Measurements from ENCODE around the gene EDEM1. TPM values are rescaled to one million over a fixed set of nuclear protein-coding genes. Genes with fewer than 3 reads are reported as not detected.

Gene EDEM1
- total and polyA plus RNA-seq, 10 of the 15 experiments (the other 5 are each of a cell fraction or from before 2014, with no cell fraction given), result 18.9 to 138 (median 57.5) TPM

DNA sequence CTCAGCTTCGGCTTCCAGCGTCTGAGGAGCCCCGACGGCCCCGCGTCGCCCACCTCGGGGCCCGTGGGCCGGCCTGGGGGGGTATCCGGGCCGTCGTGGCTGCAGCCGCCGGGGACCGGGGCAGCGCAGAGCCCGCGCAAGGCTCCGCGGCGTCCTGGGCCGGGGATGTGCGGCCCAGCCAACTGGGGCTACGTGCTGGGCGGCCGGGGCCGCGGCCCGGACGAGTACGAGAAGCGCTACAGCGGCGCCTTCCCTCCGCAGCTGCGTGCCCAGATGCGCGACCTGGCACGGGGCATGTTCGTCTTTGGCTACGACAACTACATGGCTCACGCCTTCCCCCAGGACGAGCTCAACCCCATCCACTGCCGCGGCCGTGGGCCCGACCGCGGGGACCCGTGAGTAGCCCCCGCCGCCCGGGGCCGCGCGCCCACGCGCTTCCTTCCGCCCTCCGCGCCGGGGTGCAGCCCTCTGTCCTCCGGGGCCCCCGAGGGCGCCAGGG lies 462 bp downstream of the EDEM1 start (continued):
- peak; percentile 54; the same call in 1 of the 2 replicates for TF ChIP-seq GABPA (IDR thresholded peaks at IDR 0.05; ENCODE audit: low read depth)
- no peak for TF ChIP-seq KAT2A (conservative IDR thresholded peaks at IDR 0.05; ENCODE audit: control insufficient read depth, low read depth, low read length)
- TF ChIP-seq, protein P1, sequence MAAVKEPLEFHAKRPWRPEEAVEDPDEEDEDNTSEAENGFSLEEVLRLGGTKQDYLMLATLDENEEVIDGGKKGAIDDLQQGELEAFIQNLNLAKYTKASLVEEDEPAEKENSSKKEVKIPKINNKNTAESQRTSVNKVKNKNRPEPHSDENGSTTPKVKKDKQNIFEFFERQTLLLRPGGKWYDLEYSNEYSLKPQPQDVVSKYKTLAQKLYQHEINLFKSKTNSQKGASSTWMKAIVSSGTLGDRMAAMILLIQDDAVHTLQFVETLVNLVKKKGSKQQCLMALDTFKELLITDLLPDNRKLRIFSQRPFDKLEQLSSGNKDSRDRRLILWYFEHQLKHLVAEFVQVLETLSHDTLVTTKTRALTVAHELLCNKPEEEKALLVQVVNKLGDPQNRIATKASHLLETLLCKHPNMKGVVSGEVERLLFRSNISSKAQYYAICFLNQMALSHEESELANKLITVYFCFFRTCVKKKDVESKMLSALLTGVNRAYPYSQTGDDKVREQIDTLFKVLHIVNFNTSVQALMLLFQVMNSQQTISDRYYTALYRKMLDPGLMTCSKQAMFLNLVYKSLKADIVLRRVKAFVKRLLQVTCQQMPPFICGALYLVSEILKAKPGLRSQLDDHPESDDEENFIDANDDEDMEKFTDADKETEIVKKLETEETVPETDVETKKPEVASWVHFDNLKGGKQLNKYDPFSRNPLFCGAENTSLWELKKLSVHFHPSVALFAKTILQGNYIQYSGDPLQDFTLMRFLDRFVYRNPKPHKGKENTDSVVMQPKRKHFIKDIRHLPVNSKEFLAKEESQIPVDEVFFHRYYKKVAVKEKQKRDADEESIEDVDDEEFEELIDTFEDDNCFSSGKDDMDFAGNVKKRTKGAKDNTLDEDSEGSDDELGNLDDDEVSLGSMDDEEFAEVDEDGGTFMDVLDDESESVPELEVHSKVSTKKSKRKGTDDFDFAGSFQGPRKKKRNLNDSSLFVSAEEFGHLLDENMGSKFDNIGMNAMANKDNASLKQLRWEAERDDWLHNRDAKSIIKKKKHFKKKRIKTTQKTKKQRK (IDR thresholded peaks at IDR 0.05; ENCODE audit: low read depth, low read length), result no peak
- TF ChIP-seq YBX1 (IDR thresholded peaks at IDR 0.05), result no peak
- no peak for TF ChIP-seq KDM1A (IDR thresholded peaks at IDR 0.05; ENCODE audit: borderline replicate concordance)
- no peak for TF ChIP-seq PKNOX1 (IDR thresholded peaks at IDR 0.05)
- no peak for TF ChIP-seq MEF2A (IDR thresholded peaks at IDR 0.05; ENCODE audit: insufficient read depth, low read depth, low read length)
- peak; percentile 64; the same call in 1 of the 2 replicates for TF ChIP-seq POLR2AphosphoS5 (IDR thresholded peaks at IDR 0.05; ENCODE audit: low read length)
- TF ChIP-seq ETV6 (conservative IDR thresholded peaks at IDR 0.05 in 1 of 2, IDR thresholded peaks at IDR 0.05 in 1 of 2; ENCODE audit: borderline replicate concordance in 1 of 2, low read depth in 1 of 2), result no peak
- no peak for TF ChIP-seq HDAC6 (IDR thresholded peaks at IDR 0.05; ENCODE audit: unreplicated experiment)
- TF ChIP-seq ASH2L (IDR thresholded peaks at IDR 0.05; ENCODE audit: borderline replicate concordance, low read depth), result no peak
- no peak for TF ChIP-seq RELA (IDR thresholded peaks at IDR 0.05; ENCODE audit: borderline replicate concordance, partially characterized antibody)
- no peak for TF ChIP-seq TCF7 (IDR thresholded peaks at IDR 0.05; ENCODE audit: borderline replicate concordance)
- TF ChIP-seq, protein P2, sequence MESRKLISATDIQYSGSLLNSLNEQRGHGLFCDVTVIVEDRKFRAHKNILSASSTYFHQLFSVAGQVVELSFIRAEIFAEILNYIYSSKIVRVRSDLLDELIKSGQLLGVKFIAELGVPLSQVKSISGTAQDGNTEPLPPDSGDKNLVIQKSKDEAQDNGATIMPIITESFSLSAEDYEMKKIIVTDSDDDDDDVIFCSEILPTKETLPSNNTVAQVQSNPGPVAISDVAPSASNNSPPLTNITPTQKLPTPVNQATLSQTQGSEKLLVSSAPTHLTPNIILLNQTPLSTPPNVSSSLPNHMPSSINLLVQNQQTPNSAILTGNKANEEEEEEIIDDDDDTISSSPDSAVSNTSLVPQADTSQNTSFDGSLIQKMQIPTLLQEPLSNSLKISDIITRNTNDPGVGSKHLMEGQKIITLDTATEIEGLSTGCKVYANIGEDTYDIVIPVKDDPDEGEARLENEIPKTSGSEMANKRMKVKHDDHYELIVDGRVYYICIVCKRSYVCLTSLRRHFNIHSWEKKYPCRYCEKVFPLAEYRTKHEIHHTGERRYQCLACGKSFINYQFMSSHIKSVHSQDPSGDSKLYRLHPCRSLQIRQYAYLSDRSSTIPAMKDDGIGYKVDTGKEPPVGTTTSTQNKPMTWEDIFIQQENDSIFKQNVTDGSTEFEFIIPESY (IDR thresholded peaks at IDR 0.05), result no peak
- TF ChIP-seq NFIC (IDR thresholded peaks at IDR 0.05; ENCODE audit: low read depth, low read length), result no peak
- TF ChIP-seq PAX8 (IDR thresholded peaks at IDR 0.05), result no peak
- TF ChIP-seq YY1 (IDR thresholded peaks at IDR 0.05; ENCODE audit: low read depth, low read length), result no peak
- peak; percentile 35 for TF ChIP-seq NKRF (conservative IDR thresholded peaks at IDR 0.05)
- TF ChIP-seq ZNF622 (IDR thresholded peaks at IDR 0.05), result no peak
- TF ChIP-seq STAT3 (IDR thresholded peaks at IDR 0.05; ENCODE audit: low read depth, low read length), result no peak
- TF ChIP-seq EZH2 (IDR thresholded peaks at IDR 0.05; ENCODE audit: borderline replicate concordance, control insufficient read depth, low read depth, low read length), result no peak
- peak; percentile 32 for TF ChIP-seq RUNX3 (IDR thresholded peaks at IDR 0.05; ENCODE audit: low read length)

Measured in GM12878 (cell line).